Hepatocyte (in vitro differentiated cells): ENCODE data around the gene RGS3. TPM values are rescaled to one million over a fixed set of nuclear protein-coding genes. Genes with fewer than 3 reads are reported as not detected.

Experiments
- DNase-seq: peaks from one replicate; pipeline ENCODE4 v3.0.0-alpha.2; 2016; ENCODE audit warnings: low spot score
- H2AFZ ChIP-seq: fragments of 200-600 bp; sonication (generic); 2 replicates; pipeline ENCODE4 v1.6.0; 2016; ENCODE audit warnings: antibody characterized with exemption, mild to moderate bottlenecking
- H3K27ac ChIP-seq: fragments of 200-600 bp; sonication (generic); 2 replicates; pipeline ENCODE4 v1.5.1; 2016; ENCODE audit warnings: mild to moderate bottlenecking
- H3K27me3 ChIP-seq: fragments of 200-600 bp; sonication (generic); 2 replicates; pipeline ENCODE4 v1.6.1; 2016
- H3K36me3 ChIP-seq: fragments of 200-600 bp; sonication (generic); replicated peaks from 2 replicates; pipeline ENCODE4 v1.5.1; 2016; ENCODE audit warnings: low read depth; ENCODE audit not compliant: insufficient read depth
- H3K4me1 ChIP-seq: fragments of 200-600 bp; sonication (generic); 2 replicates; pipeline ENCODE4 v1.5.1; 2016; ENCODE audit warnings: mild to moderate bottlenecking, moderate library complexity; ENCODE audit not compliant: insufficient read depth
- H3K4me2 ChIP-seq: fragments of 200-600 bp; sonication (generic); 2 replicates; pipeline ENCODE4 v1.6.0; 2016
- H3K4me3 ChIP-seq: fragments of 200-600 bp; sonication (generic); 2 replicates; pipeline ENCODE4 v1.5.1; 2016; ENCODE audit warnings: mild to moderate bottlenecking
- H3K79me2 ChIP-seq: fragments of 200-600 bp; sonication (generic); 2 replicates; pipeline ENCODE4 v1.6.0; 2017; ENCODE audit warnings: mild to moderate bottlenecking
- H3K9me2 ChIP-seq: fragments of 200-600 bp; sonication (generic); replicated peaks from 2 replicates; pipeline ENCODE4 v1.6.0; 2017; ENCODE audit warnings: mild to moderate bottlenecking; ENCODE audit not compliant: insufficient read depth
- H3K9me3 ChIP-seq: fragments of 200-600 bp; sonication (generic); 2 replicates; pipeline ENCODE4 v1.5.1; 2016; ENCODE audit warnings: low read depth, mild to moderate bottlenecking
- H4K20me1 ChIP-seq: fragments of 200-600 bp; sonication (generic); 2 replicates; pipeline ENCODE4 v1.6.0; 2016; ENCODE audit warnings: mild to moderate bottlenecking; ENCODE audit not compliant: insufficient read depth, poor library complexity, severe bottlenecking
- CTCF ChIP-seq: fragments of 200-600 bp; sonication (generic); IDR thresholded peaks from 2 replicates; pipeline ENCODE4 v1.5.1; 2016; ENCODE audit warnings: antibody characterized with exemption, mild to moderate bottlenecking; ENCODE audit not compliant: poor library complexity
- EZH2 ChIP-seq: fragments of 200-600 bp; sonication (generic); IDR thresholded peaks from 2 replicates; pipeline ENCODE4 v1.6.1; 2016; ENCODE audit warnings: antibody characterized with exemption, mild to moderate bottlenecking, borderline replicate concordance
- EZH2phosphoT487 ChIP-seq: fragments of 200-600 bp; sonication (generic); IDR thresholded peaks from one replicate; pipeline ENCODE4 v1.6.1; 2018; ENCODE audit warnings: antibody characterized with exemption, mild to moderate bottlenecking, low read depth, moderate library complexity; ENCODE audit not compliant: unreplicated experiment, severe bottlenecking
- WGBS: methylation state at CpG from one replicate; pipeline ENCODE4 v1.1.6; 2016; ENCODE audit warnings: low lambda C conversion rate; ENCODE audit errors: missing lambda C conversion rate; 5-methylcytosine and 5-hydroxymethylcytosine counted together
- polyA plus RNA-seq: library from polyadenylated mRNA; unstranded; fragments of >200 nt; fragmentation: Nextera tagmentation; extraction: Ambion mirVana; gene quantifications from 2 replicates; pipeline ENCODE4 v1.2.1, GENCODE V29; 2016
- total RNA-seq: library from RNA; depleted of rRNA; stranded (reverse); fragments of >200 nt; gene quantifications from 2 replicates; pipeline ENCODE4 v1.2.3, GENCODE V29; 2014

The RGS3 gene
- total and polyA plus RNA-seq, 2 experiments from 2014 or later = 48.0 to 62.7 TPM

GRCh38 chr9:113588936-113589335 is 125.4 kb downstream of the RGS3 start:
- H3K9me3 ChIP-seq = no peaks in the 10 kb centered on the region
- H3K27ac ChIP-seq = no peak overlapping the region
- H3K36me3 ChIP-seq = no peaks in the 10 kb centered on the region
- no peak overlapping the region for H3K4me3 ChIP-seq
- no peak overlapping the region for H3K4me2 ChIP-seq
- H4K20me1 ChIP-seq = no peaks in the 10 kb centered on the region
- 63% methylated on average over 1 of the region's 1 CpG for WGBS
- no peaks in the 10 kb centered on the region for H3K27me3 ChIP-seq
- no peaks in the 10 kb centered on the region for H3K9me2 ChIP-seq
- H3K79me2 ChIP-seq = no peaks in the 10 kb centered on the region
- H2AFZ ChIP-seq = no peak overlapping the region
- DNase-seq = no peak
- no peak for TF ChIP-seq CTCF
- no peak for TF ChIP-seq EZH2phosphoT487
- TF ChIP-seq EZH2 = no peak
- H3K4me1 ChIP-seq = peaks cover 4% of the 10 kb centered on the region

GRCh38 chr9:113589407-113589806 is 125.9 kb downstream of the RGS3 start:
- 84% methylated on average over 7 of the region's 7 CpGs for WGBS
- H3K4me1 ChIP-seq = peaks cover 4% of the 10 kb centered on the region
- H3K27me3 ChIP-seq = no peaks in the 10 kb centered on the region
- no peak overlapping the region for H3K27ac ChIP-seq
- peaks cover 3% of the 10 kb centered on the region for H3K79me2 ChIP-seq
- H2AFZ ChIP-seq = no peak overlapping the region
- no peaks in the 10 kb centered on the region for H3K9me2 ChIP-seq
- H3K4me2 ChIP-seq = no peak overlapping the region
- no peaks in the 10 kb centered on the region for H3K36me3 ChIP-seq
- no peaks in the 10 kb centered on the region for H4K20me1 ChIP-seq
- no peak overlapping the region for H3K4me3 ChIP-seq
- no peak for DNase-seq
- TF ChIP-seq EZH2phosphoT487 (no peak), CTCF (no peak), EZH2 (no peak)
- no peaks in the 10 kb centered on the region for H3K9me3 ChIP-seq

GRCh38 chr9:113589890-113590289 is 126.4 kb downstream of the RGS3 start:
- Histone ChIP-seq H3K9me2 (no peaks in the 10 kb centered on the region), H3K27ac (no peak overlapping the region), H4K20me1 (no peaks in the 10 kb centered on the region), H2AFZ (no peak overlapping the region), H3K79me2 (peaks cover 8% of the 10 kb centered on the region), H3K4me2 (no peak overlapping the region), H3K9me3 (no peaks in the 10 kb centered on the region), H3K36me3 (no peaks in the 10 kb centered on the region), H3K27me3 (no peaks in the 10 kb centered on the region), H3K4me3 (no peak overlapping the region), H3K4me1 (peaks cover 4% of the 10 kb centered on the region)
- 35% methylated on average over 3 of the region's 3 CpGs for WGBS
- peak; percentile 45 for DNase-seq
- TF ChIP-seq CTCF (peak; percentile 58), EZH2 (no peak)

- peaks cover 4% of the 10 kb centered on the region for H3K4me1 ChIP-seq
- WGBS = 95% methylated on average over 2 of the region's 2 CpGs
- H3K4me2 ChIP-seq = no peak overlapping the region
Measured at GRCh38 chr9:113590389-113590788, 126.9 kb downstream of the RGS3 start.

More at GRCh38 chr9:113590389-113590788, 126.9 kb downstream of the RGS3 start:
- H3K27ac ChIP-seq = no peak overlapping the region
- H3K36me3 ChIP-seq = no peaks in the 10 kb centered on the region
- no peak overlapping the region for H3K4me3 ChIP-seq
- H3K79me2 ChIP-seq = peaks cover 13% of the 10 kb centered on the region
- H3K9me2 ChIP-seq = no peaks in the 10 kb centered on the region
- no peaks in the 10 kb centered on the region for H3K27me3 ChIP-seq
- H2AFZ ChIP-seq = no peak overlapping the region
- no peak for DNase-seq
- TF ChIP-seq CTCF = no peak
- no peaks in the 10 kb centered on the region for H4K20me1 ChIP-seq
- H3K9me3 ChIP-seq = no peaks in the 10 kb centered on the region
